Central memory CD4-positive, alpha-beta T cell (primary cell): Measurements from ENCODE around the gene KNSTRN.
A peak's percentile ranks its signal among the peaks of the same experiment; 100 is the strongest.

ENCODE experiments used
- DNase-seq: peaks from one replicate; pipeline ENCODE4 v3.0.0; 2022
- total RNA-seq, 3 experiments: gene quantifications; one replicate each; lab custom pipeline; 2026; lab: John Stamatoyannopoulos, UW

The KNSTRN gene
- total RNA-seq: 4.2 to 30.9 (median 5.8) reads per million in 3 experiments

- peak; percentile 88 for DNase-seq
Measured at GRCh38 chr15:40382580-40383456, at the start of gene KNSTRN. TSS of gene KNSTRN (plus strand) at chr15:40382721. CDS start at chr15:40382836, 115 bp downstream.

GRCh38 chr15:40333922-40334492 lies 48.5 kb upstream of the KNSTRN start:
- DNase-seq: peak; percentile 17

DNA sequence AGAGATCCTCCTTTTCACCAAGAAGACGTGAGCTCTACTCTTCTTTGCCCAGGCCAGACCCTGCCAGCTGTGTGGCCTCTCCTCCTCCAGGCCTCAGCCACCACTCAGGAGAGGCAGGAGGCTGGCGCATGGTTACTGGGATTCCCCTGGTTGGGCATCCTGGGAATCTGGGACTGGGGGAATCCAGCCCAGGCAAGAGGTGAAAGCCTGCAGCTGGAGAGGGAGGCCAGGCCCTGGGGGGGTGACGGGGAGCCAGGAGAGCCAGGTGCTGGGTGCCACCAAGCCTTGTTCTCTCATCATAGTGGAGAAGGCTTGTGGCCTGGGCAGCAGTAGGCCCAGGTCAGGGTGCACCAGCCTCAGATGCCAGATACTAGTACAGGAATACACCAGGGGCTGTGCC lies 48.0 kb upstream of the KNSTRN start:
- no peak for DNase-seq

- DNase-seq: no peak
Measured at GRCh38 chr15:40334941-40335795, 47.4 kb upstream of the KNSTRN start.

DNA sequence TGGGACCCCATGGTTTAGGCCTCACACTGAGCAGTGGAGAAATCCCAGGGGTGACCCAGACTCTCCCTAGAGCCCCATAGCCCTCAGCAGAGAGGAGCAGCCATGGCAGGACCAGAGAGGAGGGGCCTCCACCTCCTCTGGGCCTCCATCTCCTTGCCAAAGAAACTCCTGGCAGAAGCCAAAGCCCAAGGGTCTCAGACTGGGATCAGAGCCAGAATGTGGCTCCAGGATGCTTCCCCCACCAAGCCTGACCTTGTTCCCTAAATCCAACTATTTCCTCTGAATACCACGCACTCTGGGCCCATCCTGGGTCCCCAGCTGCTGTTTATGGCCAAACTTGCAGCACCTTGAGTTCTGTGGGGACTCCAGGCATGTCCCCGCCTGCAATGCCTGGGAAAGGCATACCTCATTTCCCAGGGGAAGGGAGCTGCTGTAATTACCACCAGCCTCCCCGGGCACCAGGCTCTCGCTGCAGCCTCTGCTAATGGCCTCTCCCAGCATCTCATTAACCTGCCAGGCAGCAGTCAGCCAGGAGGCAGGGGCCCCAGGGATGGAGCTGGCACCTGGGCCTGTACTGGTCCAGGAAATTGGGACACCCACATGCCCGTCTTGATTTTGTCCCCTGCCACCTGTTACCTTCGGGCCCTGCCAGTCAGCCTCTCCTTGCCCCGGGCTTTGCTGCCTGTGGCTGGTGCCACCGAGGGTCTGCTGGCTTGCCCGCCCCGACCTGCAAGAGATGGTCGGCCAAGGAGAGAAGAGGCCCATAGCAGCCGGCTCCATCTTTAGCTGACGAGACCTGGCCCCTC lies 46.4 kb upstream of the KNSTRN start:
- DNase-seq: no peak

- DNase-seq: no peak
Measured at GRCh38 chr15:40336744-40337122, 45.8 kb upstream of the KNSTRN start.

DNA sequence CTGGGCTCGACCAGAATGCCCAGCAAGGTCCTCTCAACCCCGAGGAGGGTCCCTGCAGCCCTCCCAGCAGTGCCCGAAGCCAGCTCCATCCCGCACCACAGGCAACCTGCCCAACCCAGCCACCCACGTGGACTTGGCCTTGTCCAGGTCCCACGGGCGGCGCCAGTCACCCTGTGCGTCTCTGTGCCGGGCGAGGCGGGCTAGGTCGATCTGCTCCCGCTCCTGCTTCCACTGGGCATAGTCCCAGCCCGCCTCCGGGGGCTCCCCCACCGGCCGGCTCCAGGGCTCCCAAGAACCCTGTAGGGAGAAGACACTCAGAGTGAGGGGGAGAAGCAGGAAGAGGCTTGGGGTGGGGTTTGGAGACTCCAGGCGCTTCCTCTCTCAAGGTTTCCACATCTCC lies 44.9 kb upstream of the KNSTRN start:
- DNase-seq: no peak

DNA sequence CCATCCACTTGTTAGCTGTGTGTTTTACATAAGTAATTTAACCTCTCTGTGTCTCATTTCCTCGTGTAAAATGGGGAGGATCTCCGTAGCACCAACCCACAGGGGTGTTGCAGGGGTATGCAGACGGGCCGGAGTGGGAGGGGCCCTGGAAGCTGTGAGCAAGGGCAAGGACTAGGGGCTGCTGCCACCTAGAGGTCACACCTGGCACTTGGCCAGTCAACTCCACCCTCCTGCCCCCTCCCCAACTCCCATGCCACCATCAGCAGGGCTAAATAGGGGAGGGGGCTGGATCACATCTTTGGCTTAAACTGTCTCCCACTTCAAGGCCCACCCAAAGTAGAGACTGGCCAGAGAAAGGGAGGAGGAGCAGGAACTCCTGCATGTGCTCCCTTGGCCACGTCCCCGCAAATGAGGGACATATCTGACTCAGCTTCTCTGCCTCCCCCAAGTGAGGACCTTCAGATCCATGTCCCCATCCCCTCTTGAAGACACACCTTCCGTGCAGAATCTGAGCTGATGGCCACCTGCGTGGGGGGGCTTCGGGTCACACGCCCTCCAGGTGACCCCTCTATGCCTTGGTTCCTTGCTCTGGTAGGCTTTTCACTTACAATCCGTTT lies 44.4 kb upstream of the KNSTRN start:
- DNase-seq: peak; percentile 64

GRCh38 chr15:40338921-40339620 lies 43.5 kb upstream of the KNSTRN start:
- no peak for DNase-seq

DNA sequence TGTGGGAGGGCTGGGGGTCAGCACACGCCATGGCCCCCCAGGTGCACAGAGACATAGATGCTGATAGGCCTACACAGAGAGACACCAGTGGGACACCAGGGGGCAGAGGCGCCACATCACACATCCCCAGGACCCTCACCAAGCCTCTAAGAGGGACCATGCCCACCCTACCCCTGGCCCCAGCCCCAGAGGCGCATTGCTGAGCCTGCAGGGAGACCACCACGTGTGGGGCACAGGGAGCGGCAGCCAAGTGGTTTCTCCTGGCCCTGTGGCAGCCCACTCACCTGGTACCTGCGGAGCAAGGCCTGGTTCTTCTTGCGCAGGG lies 42.9 kb upstream of the KNSTRN start:
- DNase-seq: no peak

GRCh38 chr15:40340038-40340739 lies 42.3 kb upstream of the KNSTRN start:
- DNase-seq: no peak

- no peak for DNase-seq
Measured at GRCh38 chr15:40340740-40341400, 41.7 kb upstream of the KNSTRN start, which contains the start of gene CCDC9B. TSS of gene CCDC9B (minus strand) at chr15:40340939. CDS start at chr15:40340819, 120 bp downstream.

DNA sequence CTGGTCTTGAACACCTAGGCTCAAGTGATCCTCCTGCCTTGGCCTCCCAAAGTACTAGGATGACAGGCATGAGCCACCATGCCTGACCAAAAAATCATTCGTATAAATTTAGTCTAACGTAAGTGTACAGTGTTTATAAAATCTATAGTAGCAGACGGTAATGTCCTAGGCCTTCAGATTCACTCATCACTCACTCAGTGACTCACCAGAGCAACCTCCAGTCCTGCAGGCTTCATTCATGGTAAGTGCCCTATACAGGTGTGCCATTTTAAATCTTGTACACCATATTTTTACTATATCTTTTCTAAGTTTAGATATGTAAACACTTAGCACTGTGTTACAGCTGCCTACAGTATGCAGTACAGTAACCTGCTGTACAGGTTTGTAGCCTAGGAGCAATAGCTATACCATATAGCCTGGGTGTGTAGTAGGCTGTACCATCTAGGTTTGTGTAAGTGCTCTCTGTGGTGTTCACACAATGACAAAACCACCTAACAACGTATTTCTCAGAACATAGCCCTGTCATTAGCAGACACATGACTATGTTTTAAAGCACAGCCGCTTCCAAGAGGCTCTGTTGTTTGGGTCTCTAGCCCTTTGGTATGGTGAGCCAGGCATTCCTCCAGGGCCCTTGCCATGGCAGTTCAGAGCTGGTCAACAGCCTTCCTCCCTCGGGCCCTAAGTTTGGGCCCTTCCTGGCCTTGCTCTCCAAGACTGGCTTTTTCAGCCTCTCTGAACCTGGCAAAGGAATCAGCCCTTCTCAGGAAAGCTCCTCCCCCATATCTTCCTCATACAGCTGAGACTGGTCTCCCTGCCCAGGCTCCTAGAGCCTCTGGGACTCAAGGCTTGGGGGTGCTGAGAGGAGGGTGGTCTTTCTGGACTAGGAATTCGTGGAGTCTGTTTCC lies 39.9 kb upstream of the KNSTRN start:
- no peak for DNase-seq

DNA sequence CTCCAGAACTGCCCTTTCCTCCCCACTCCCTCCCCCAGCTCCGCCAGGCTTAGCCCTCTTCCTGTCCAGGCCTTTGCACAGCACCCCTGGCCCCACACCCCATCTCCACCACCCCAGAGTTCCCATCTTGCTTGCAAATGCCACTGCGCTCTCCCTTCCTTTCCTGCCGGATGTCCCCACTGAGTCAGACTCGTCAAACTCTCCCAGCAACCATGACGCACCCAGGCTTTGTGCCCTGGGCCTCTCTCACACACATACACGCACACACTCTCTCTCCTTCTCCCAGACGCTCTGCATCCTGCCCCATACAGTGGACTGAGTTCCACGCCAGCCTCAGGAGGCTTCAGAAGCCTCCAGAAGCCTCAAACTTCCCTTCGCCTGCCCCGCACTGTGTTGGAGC lies 39.0 kb upstream of the KNSTRN start:
- DNase-seq: no peak

DNA sequence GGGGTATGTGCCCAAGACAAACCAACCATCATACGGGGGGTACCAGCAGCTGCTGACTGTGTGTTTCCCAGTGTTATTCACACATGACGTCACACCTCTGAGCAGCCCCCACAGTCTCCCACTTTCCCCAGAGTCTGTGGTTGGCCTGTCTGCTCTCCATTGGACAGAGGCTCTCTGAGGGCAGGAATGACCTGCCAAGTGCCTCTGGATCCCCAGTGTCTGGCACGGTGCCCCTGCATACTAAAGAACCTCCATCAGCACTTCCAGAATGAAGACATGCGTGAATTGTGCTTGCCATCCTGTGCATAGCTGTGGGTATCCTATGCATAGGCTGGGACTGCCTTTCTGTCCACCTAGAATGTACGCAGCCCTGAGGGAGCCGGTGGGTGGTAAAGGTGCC lies 38.3 kb upstream of the KNSTRN start:
- DNase-seq: no peak

DNA sequence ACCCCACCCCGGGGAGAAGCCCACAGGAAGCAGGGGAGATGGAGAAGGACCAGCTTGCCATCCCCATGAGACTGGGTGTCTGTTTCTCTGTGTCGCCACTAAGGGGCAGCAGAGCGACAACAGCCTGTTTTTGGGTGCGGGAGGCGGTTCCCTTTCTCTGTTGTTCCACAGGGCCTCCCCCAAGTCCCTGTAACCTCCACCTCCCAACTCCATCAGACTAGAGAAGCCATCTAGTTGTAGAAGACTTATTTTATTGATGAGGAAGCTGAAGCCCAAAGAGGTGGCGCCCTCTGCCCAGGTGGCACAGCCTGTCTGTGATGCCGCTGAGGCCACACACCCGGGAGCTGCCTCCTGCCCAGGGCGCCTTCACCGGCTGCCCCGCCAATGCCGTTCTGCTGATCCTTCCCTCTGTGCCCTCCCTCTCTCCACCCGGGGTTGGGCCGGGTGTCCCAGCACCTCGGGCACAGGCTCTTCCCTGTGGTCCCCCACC lies 37.8 kb upstream of the KNSTRN start:
- peak; percentile 59 for DNase-seq

DNA sequence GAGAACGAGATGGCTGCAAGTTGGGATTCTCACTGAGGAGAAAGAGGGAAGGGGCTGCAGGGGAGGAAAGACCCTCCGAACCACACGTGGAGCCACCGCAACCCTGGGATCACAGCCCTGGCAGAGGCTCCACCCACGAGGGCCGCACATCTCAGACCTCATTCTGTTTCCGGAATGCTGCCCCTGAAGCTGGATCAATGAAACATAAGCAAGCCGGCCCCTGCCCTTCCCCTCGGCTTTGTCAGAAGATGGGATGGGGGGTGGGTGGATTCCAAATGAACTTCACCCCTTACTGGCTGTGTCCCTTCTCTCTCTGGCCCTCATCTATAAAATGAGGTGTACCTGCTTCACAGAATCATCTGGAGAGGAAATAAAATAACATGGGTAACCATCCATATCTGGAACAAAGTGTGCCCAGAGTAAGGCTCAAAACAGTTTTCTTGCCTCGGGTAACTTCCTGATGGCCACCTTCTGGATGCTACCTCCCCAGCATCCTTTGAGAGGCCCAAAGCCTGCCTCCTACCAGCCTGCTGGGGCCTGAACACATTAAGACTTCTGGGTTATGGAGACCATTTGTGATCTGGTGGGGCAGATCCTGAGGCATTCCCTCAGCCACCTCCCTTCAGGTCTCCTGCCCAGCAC lies 37.2 kb upstream of the KNSTRN start:
- DNase-seq: no peak

DNA sequence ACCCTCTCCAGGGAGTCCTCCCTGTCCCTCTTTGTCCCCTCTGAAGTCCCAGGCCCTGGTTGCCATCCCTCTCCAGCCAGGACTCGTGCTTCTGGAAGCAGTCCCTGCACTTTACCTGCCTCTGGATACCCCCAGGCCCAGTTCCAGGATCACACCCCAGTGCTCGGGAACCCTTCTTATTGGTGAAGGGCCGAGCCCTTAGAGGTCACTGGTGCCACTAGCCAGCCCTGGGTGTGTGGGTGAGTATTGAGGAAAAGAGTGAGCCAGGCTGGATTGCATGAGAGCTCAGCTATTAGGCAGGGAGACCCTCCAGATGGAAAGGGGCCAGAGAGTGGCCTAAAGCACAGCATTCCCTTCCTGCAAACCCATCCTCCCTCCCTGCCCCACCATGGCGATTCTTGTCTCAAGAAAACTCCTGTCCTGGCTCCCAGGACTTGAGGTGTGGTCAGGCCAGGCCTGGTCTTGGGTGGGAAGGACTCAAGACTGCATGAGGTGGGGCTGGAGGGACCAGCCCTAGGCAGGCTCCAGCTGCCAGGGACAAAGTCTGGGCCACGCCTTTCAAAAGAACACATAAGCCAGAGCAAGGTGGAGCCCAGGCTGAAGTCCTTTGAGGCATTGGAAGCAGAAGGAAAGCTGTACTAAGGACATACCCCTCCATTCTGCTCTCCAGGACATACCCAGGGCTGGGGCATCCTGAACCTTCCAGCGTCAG lies 36.5 kb upstream of the KNSTRN start:
- no peak for DNase-seq
